ENCODE results near the gene LY6G5B. TPM values are rescaled to one million over a fixed set of nuclear protein-coding genes. Genes with fewer than 3 reads are reported as not detected.

Gene LY6G5B
- total RNA-seq, 1 donor from 2014 or later: 2.0 TPM

Other genes with a start within 250 kb of the LY6G5B start
- 9.0 and 20.7 TPM in 2 replicates for gene MICB, start 171.8 kb upstream of the LY6G5B start, total RNA-seq
- gene MCCD1, start 141.0 kb upstream of the LY6G5B start, total RNA-seq: not detected in 2 replicates
- 156 and 555 TPM in 2 replicates for gene DDX39B, start 128.0 kb upstream of the LY6G5B start, total RNA-seq
- gene ATP6V1G2, start 123.4 kb upstream of the LY6G5B start, total RNA-seq: 1.2 and 5.1 TPM in 2 replicates
- gene NFKBIL1, start 122.4 kb upstream of the LY6G5B start, total RNA-seq: 19.7 and 32.7 TPM in 2 replicates
- gene LTA, start 97.7 kb upstream of the LY6G5B start, total RNA-seq: not detected in 2 replicates
- gene TNF, start 94.4 kb upstream of the LY6G5B start, total RNA-seq: not detected in 2 replicates
- 0.28 TPM in 1 of 2 replicates, not detected in the other for gene LTB, start 87.6 kb upstream of the LY6G5B start, total RNA-seq
- not detected in 2 replicates for gene LST1, start 83.7 kb upstream of the LY6G5B start, total RNA-seq
- not detected in 2 replicates for gene NCR3, start 77.0 kb upstream of the LY6G5B start, total RNA-seq
- not detected in 2 replicates for gene AIF1, start 54.7 kb upstream of the LY6G5B start, total RNA-seq
- 19.7 and 31.1 TPM in 2 replicates for gene PRRC2A, start 49.3 kb upstream of the LY6G5B start, total RNA-seq
- 90.5 and 111 TPM in 2 replicates for gene BAG6, start 17.3 kb upstream of the LY6G5B start, total RNA-seq
- 0.28 and 1.2 TPM in 2 replicates for gene APOM, start 14.1 kb upstream of the LY6G5B start, total RNA-seq
- gene C6orf47, start 9.2 kb upstream of the LY6G5B start, total RNA-seq: 21.9 and 23.4 TPM in 2 replicates
- gene GPANK1, start 5.0 kb upstream of the LY6G5B start, total RNA-seq: 14.1 and 22.2 TPM in 2 replicates
- gene CSNK2B, start 3.9 kb upstream of the LY6G5B start, total RNA-seq: 93.0 and 140 TPM in 2 replicates
- 0.38 and 1.7 TPM in 2 replicates for gene LY6G5C, start 11.1 kb downstream of the LY6G5B start, total RNA-seq
- gene ABHD16A, start 33.3 kb downstream of the LY6G5B start, total RNA-seq: 47.1 and 56.7 TPM in 2 replicates
- gene LY6G6F, start 36.9 kb downstream of the LY6G5B start, total RNA-seq: not detected in 2 replicates
- gene LY6G6D, start 45.4 kb downstream of the LY6G5B start, total RNA-seq: not detected in 2 replicates
- gene LY6G6C, start 51.8 kb downstream of the LY6G5B start, total RNA-seq: under 0.01 TPM in 1 of 2 replicates, not detected in the other
- gene MPIG6B, start 53.4 kb downstream of the LY6G5B start, total RNA-seq: 0.28 TPM in 1 of 2 replicates, not detected in the other
- gene DDAH2, start 59.3 kb downstream of the LY6G5B start, total RNA-seq: 58.1 and 70.5 TPM in 2 replicates
- gene CLIC1, start 66.6 kb downstream of the LY6G5B start, total RNA-seq: 711 and 1,283 TPM in 2 replicates
- gene MSH5, start 70.0 kb downstream of the LY6G5B start, total RNA-seq: 4.4 and 5.4 TPM in 2 replicates
- gene SAPCD1, start 92.7 kb downstream of the LY6G5B start, total RNA-seq: 0.19 and 0.85 TPM in 2 replicates
- gene VWA7, start 107.4 kb downstream of the LY6G5B start, total RNA-seq: under 0.01 TPM in 1 of 2 replicates, not detected in the other
- 32.4 and 91.3 TPM in 2 replicates for gene VARS1, start 125.8 kb downstream of the LY6G5B start, total RNA-seq
- 18.0 and 46.2 TPM in 2 replicates for gene LSM2, start 137.0 kb downstream of the LY6G5B start, total RNA-seq
- 1.3 and 2.8 TPM in 2 replicates for gene HSPA1L, start 145.3 kb downstream of the LY6G5B start, total RNA-seq
- gene HSPA1A, start 145.6 kb downstream of the LY6G5B start, total RNA-seq: 87.9 and 192 TPM in 2 replicates
- 119 and 235 TPM in 2 replicates for gene HSPA1B, start 157.8 kb downstream of the LY6G5B start, total RNA-seq
- gene NEU1, start 192.8 kb downstream of the LY6G5B start, total RNA-seq: 51.4 and 93.9 TPM in 2 replicates
- gene SLC44A4, start 209.0 kb downstream of the LY6G5B start, total RNA-seq: not detected in 2 replicates
- 50.2 and 55.2 TPM in 2 replicates for gene EHMT2, start 227.7 kb downstream of the LY6G5B start, total RNA-seq
- 4.2 and 4.6 TPM in 2 replicates for gene ZBTB12, start 232.1 kb downstream of the LY6G5B start, total RNA-seq

All from regular cardiac myocyte (primary cell).